MM.1S (cell line): ENCODE results near the gene RASGRF2.

ENCODE experiments used
- DNase-seq: peaks from one replicate; pipeline ENCODE4 v3.0.0-alpha.2; 2015
- H2AFZ ChIP-seq: fragments of 300-600 bp; sonication (generic); 2 replicates; pipeline ENCODE4 v1.6.0; 2016; ENCODE audit warnings: antibody characterized with exemption, low read length
- H3F3A ChIP-seq: fragments of 300-600 bp; sonication (generic); 2 replicates; pipeline ENCODE4 v1.6.1; 2016; ENCODE audit warnings: mild to moderate bottlenecking, antibody characterized with exemption, low read length, moderate library complexity, mixed read lengths; ENCODE audit not compliant: insufficient read depth
- H3K27ac ChIP-seq: fragments of 300-600 bp; sonication (generic); 2 replicates; pipeline ENCODE4 v1.5.1; 2016; ENCODE audit warnings: mild to moderate bottlenecking, low read length
- H3K27me3 ChIP-seq: fragments of 300-600 bp; sonication (generic); replicated peaks from 2 replicates; pipeline ENCODE4 v1.6.0; 2016; ENCODE audit warnings: low read length; ENCODE audit not compliant: insufficient read depth
- H3K36me3 ChIP-seq: fragments of 300-600 bp; sonication (generic); replicated peaks from 2 replicates; pipeline ENCODE4 v1.6.1; 2016; ENCODE audit warnings: mild to moderate bottlenecking, low read length, mixed read lengths; ENCODE audit not compliant: insufficient read depth
- H3K4me1 ChIP-seq: fragments of 300-600 bp; sonication (generic); 2 replicates; pipeline ENCODE4 v1.6.1; 2016; ENCODE audit warnings: low read length, mixed read lengths
- H3K4me2 ChIP-seq: fragments of 300-600 bp; sonication (generic); 2 replicates; pipeline ENCODE4 v1.6.0; 2016; ENCODE audit warnings: low read depth, low read length
- H3K4me3 ChIP-seq: fragments of 300-600 bp; sonication (generic); 2 replicates; pipeline ENCODE4 v1.5.1; 2016; ENCODE audit warnings: low read length, mixed read lengths
- H3K79me2 ChIP-seq: fragments of 300-600 bp; sonication (generic); 2 replicates; pipeline ENCODE4 v1.6.1; 2016; ENCODE audit warnings: mixed run types, low read length, mixed read lengths
- H3K9ac ChIP-seq: fragments of 300-600 bp; sonication (generic); 2 replicates; pipeline ENCODE4 v1.6.1; 2016; ENCODE audit warnings: low read length, mixed read lengths
- H3K9me2 ChIP-seq: fragments of 300-600 bp; sonication (generic); replicated peaks from 2 replicates; pipeline ENCODE4 v1.6.1; 2016; ENCODE audit warnings: mild to moderate bottlenecking, low read length, mixed read lengths; ENCODE audit not compliant: insufficient read depth
- H3K9me3 ChIP-seq: fragments of 300-600 bp; sonication (generic); replicated peaks from 2 replicates; pipeline ENCODE4 v1.6.1; 2016; ENCODE audit warnings: mild to moderate bottlenecking, low read length, mixed read lengths; ENCODE audit not compliant: insufficient read depth
- H4K20me1 ChIP-seq: fragments of 300-600 bp; sonication (generic); 2 replicates; pipeline ENCODE4 v1.6.1; 2016; ENCODE audit warnings: mild to moderate bottlenecking, low read length, moderate library complexity, mixed read lengths; ENCODE audit not compliant: insufficient read depth
- EZH2 ChIP-seq: fragments of 300-600 bp; sonication (generic); optimal IDR thresholded peaks from 2 replicates; pipeline ENCODE3; 2017; ENCODE audit warnings: low read depth, mild to moderate bottlenecking, antibody characterized with exemption, low read length, mixed read lengths
- EZH2phosphoT487 ChIP-seq: fragments of 300-600 bp; sonication (generic); IDR thresholded peaks from 2 replicates; pipeline ENCODE4 v1.6.1; 2018; ENCODE audit warnings: antibody characterized with exemption, low read length
- TF ChIP-seq, protein P1 (sequence below): fragments of 300-600 bp; sonication (generic); IDR thresholded peaks from 2 replicates; pipeline ENCODE4 v1.5.1; 2016; ENCODE audit warnings: antibody characterized with exemption, low read length, mixed read lengths

Gene RASGRF2

DNA sequence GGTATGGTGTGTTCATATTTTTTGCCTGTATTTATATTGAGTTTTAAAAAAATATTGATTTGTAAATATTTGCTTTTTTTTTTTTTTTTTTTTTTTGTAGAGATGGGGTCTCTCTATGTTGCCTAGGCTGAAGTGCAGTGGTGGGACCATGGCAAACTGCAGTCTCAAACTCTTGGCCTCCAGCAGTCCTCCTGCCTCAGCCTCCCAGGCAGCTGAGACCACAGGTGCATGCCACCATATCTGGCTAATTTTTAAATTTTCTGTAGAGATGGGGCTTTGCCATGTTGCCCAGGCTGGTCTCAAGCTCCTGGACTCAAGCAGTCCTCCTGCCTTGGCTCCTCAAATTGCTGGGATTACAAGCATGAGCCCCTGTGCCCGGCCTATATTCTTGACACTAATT lies 78.3 kb downstream of the RASGRF2 start:
- Histone ChIP-seq H3K79me2 (no peaks in the 10 kb centered on the region), H3K4me2 (no peak overlapping the region), H3K4me1 (no peaks in the 10 kb centered on the region), H3K4me3 (no peak overlapping the region), H2AFZ (no peak overlapping the region), H4K20me1 (no peaks in the 10 kb centered on the region), H3K36me3 (no peaks in the 10 kb centered on the region), H3K9ac (no peak overlapping the region), H3K9me2 (no peaks in the 10 kb centered on the region), H3K27ac (no peak overlapping the region), H3F3A (no peaks in the 10 kb centered on the region), H3K9me3 (no peaks in the 10 kb centered on the region), H3K27me3 (no peaks in the 10 kb centered on the region)
- no peak for TF ChIP-seq EZH2phosphoT487
- no peak for DNase-seq

DNA sequence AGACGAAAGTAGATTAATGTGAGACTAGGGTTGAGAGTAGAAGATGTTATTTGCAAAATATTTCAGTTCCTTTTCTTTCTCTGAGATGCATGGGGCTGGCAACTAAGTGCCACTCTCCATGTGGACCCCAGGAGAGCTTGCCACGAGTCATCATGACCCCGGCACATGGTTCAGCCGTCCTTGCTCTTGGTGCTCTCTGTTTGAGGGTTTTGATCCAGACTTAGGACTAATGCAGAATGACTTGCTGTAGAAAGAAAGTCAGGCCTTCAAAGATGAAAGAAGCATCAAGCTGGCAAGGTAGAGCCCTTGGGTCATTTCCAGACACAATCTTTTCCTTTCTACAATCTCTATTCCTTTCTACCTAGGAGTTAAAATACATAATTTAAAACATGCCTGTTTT lies 84.7 kb downstream of the RASGRF2 start:
- Histone ChIP-seq H3K27me3 (no peaks in the 10 kb centered on the region), H4K20me1 (no peaks in the 10 kb centered on the region), H3K9me3 (no peaks in the 10 kb centered on the region), H3K4me3 (no peak overlapping the region), H3K4me2 (no peak overlapping the region), H3K4me1 (no peaks in the 10 kb centered on the region), H3K27ac (no peak overlapping the region), H3K9me2 (no peaks in the 10 kb centered on the region), H3K79me2 (no peaks in the 10 kb centered on the region), H3F3A (no peaks in the 10 kb centered on the region), H3K9ac (no peak overlapping the region), H2AFZ (no peak overlapping the region), H3K36me3 (no peaks in the 10 kb centered on the region)
- no peak for DNase-seq
- TF ChIP-seq EZH2 (no peak), EZH2phosphoT487 (no peak)
- TF ChIP-seq, protein P1, sequence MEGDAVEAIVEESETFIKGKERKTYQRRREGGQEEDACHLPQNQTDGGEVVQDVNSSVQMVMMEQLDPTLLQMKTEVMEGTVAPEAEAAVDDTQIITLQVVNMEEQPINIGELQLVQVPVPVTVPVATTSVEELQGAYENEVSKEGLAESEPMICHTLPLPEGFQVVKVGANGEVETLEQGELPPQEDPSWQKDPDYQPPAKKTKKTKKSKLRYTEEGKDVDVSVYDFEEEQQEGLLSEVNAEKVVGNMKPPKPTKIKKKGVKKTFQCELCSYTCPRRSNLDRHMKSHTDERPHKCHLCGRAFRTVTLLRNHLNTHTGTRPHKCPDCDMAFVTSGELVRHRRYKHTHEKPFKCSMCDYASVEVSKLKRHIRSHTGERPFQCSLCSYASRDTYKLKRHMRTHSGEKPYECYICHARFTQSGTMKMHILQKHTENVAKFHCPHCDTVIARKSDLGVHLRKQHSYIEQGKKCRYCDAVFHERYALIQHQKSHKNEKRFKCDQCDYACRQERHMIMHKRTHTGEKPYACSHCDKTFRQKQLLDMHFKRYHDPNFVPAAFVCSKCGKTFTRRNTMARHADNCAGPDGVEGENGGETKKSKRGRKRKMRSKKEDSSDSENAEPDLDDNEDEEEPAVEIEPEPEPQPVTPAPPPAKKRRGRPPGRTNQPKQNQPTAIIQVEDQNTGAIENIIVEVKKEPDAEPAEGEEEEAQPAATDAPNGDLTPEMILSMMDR = no peak

DNA sequence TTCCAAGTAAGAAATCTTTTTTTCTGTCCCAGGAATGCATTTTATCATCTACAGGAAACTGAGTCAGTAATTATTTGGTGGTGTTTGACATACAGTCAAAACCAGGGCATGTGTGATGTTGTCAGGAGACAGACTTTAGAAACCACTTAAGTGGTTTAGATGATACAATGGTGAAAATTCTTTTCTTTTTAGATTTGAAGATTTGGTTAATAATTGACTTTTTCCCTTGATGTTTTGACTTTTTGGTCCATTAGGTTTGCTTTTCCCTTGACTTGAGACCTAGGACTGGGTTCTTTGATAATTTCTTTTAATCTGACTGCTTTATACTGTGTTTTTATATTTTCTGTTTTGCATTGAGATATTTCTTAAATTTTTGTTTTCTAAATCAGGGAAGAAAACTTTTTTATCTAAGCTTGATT lies 85.2 kb downstream of the RASGRF2 start:
- Histone ChIP-seq H3K9ac (no peak overlapping the region), H3K4me1 (no peaks in the 10 kb centered on the region), H3K4me3 (no peak overlapping the region), H2AFZ (no peak overlapping the region), H3K27ac (no peak overlapping the region), H3K27me3 (no peaks in the 10 kb centered on the region), H3F3A (no peaks in the 10 kb centered on the region), H3K9me2 (no peaks in the 10 kb centered on the region), H3K9me3 (no peaks in the 10 kb centered on the region), H3K79me2 (no peaks in the 10 kb centered on the region), H3K4me2 (no peak overlapping the region), H4K20me1 (no peaks in the 10 kb centered on the region), H3K36me3 (no peaks in the 10 kb centered on the region)
- DNase-seq = no peak
- TF ChIP-seq, protein P1 = no peak
- TF ChIP-seq EZH2 (no peak), EZH2phosphoT487 (no peak)

DNA sequence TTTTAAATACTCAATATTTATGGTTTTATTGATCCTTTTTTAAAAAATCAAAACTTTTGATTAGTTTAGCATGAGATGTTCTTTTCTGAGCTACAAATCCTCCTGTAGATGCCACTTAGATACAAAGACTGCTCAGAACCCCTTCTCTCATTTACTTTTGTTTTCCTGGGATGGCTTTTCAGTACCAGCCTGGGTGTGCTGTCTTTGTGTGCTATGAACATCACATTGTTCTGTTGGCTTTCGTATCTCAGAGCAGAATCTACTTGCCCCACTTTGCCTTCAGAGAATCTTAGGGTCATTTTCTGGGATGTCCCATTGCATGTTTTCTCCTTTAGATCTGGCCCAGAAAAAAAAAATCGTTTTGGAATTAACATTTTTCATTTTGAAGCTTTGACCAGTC lies 85.9 kb downstream of the RASGRF2 start:
- Histone ChIP-seq H3K79me2 (no peaks in the 10 kb centered on the region), H3K9ac (no peak overlapping the region), H3K4me3 (no peak overlapping the region), H3K27me3 (no peaks in the 10 kb centered on the region), H3K4me2 (no peak overlapping the region), H2AFZ (no peak overlapping the region), H4K20me1 (no peaks in the 10 kb centered on the region), H3K9me2 (no peaks in the 10 kb centered on the region), H3K9me3 (no peaks in the 10 kb centered on the region), H3K4me1 (no peaks in the 10 kb centered on the region), H3K27ac (no peak overlapping the region), H3K36me3 (no peaks in the 10 kb centered on the region), H3F3A (no peaks in the 10 kb centered on the region)
- no peak for DNase-seq
- TF ChIP-seq EZH2 (no peak), EZH2phosphoT487 (no peak)
- TF ChIP-seq, protein P1 = no peak
